ENCODE data around the gene HIGD1A.

Gene HIGD1A

DNA sequence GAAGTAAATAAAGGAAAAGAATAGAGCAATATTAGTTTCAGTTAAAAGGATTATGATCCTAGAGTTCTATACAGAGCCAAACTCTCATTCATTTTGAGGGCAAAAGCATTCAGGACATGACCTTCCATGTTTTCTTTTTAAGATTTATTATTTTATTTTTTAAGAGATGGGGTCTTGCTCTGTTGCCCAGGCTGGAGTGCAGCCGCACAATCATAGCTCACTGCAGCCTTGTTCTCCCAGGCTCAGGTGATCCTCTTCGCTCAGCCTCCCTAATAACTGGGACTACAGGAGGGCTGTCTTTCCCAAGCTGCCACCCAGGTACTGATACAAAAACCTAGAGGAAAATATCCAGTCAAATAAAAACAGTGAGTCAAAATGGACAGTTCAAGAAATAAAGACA, 17.7 kb downstream of the HIGD1A start:
- H3K79me2 ChIP-seq (ENCODE audit: low read length) = no peaks in the 10 kb centered on the region; the same call in 1 of the 2 replicates
- no peak for TF ChIP-seq EZH2phosphoT487 (IDR thresholded peaks at IDR 0.05; ENCODE audit: low read length)
- no peak for TF ChIP-seq EZH2 (optimal IDR thresholded peaks at IDR 0.05; ENCODE audit: low read depth, low read length)
- TF ChIP-seq, protein P1, sequence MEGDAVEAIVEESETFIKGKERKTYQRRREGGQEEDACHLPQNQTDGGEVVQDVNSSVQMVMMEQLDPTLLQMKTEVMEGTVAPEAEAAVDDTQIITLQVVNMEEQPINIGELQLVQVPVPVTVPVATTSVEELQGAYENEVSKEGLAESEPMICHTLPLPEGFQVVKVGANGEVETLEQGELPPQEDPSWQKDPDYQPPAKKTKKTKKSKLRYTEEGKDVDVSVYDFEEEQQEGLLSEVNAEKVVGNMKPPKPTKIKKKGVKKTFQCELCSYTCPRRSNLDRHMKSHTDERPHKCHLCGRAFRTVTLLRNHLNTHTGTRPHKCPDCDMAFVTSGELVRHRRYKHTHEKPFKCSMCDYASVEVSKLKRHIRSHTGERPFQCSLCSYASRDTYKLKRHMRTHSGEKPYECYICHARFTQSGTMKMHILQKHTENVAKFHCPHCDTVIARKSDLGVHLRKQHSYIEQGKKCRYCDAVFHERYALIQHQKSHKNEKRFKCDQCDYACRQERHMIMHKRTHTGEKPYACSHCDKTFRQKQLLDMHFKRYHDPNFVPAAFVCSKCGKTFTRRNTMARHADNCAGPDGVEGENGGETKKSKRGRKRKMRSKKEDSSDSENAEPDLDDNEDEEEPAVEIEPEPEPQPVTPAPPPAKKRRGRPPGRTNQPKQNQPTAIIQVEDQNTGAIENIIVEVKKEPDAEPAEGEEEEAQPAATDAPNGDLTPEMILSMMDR (IDR thresholded peaks at IDR 0.05; ENCODE audit: low read length) = no peak
- no peaks in the 10 kb centered on the region for H3F3A ChIP-seq (ENCODE audit: insufficient read depth, low read length)
- H3K9ac ChIP-seq (ENCODE audit: low read length) = no peak overlapping the region
- no peaks in the 10 kb centered on the region for H3K27me3 ChIP-seq (replicated peaks; ENCODE audit: insufficient read depth, low read length)
- H3K4me2 ChIP-seq (ENCODE audit: low read depth, low read length) = no peak overlapping the region
- no peaks in the 10 kb centered on the region for H3K9me3 ChIP-seq (replicated peaks; ENCODE audit: insufficient read depth, low read length)
- no peak overlapping the region for H3K27ac ChIP-seq (ENCODE audit: low read length)
- no peaks in the 10 kb centered on the region for H3K9me2 ChIP-seq (replicated peaks; ENCODE audit: insufficient read depth, low read length)
- H4K20me1 ChIP-seq (ENCODE audit: insufficient read depth, low read length) = no peaks in the 10 kb centered on the region
- no peaks in the 10 kb centered on the region for H3K4me1 ChIP-seq (ENCODE audit: low read length)
- DNase-seq = no peak
- no peak overlapping the region for H3K4me3 ChIP-seq (ENCODE audit: low read length)
- H2AFZ ChIP-seq (ENCODE audit: low read length) = no peak overlapping the region
- peaks cover 7% of the 10 kb centered on the region; the same call in 1 of the 2 replicates for H3K36me3 ChIP-seq (replicated peaks; ENCODE audit: insufficient read depth, low read length)

DNA sequence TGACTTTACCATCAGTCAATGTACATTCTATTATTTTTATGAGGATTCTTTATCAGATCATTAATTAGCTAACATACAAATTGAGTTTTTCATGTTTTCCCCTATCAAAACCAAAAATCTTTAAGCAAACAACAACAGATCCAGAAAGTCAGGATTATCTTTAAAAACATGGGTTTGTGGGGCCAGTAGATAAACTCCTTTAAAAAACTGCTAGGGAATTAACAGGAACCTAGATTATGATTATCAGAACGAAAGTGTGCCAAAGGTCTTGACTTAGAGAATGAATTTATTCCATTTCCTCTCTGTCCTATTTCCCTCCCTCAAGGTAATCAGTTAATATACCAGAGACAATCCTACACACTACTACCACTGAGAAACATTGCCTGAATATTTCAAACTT, 18.1 kb downstream of the HIGD1A start:
- no peaks in the 10 kb centered on the region for H3K9me3 ChIP-seq (replicated peaks; ENCODE audit: insufficient read depth, low read length)
- H3K36me3 ChIP-seq (replicated peaks; ENCODE audit: insufficient read depth, low read length) = 0 out of 2 replicates have a peak, but pooled peaks cover 4% of the 10 kb centered on the region
- H3F3A ChIP-seq (ENCODE audit: insufficient read depth, low read length) = no peaks in the 10 kb centered on the region
- DNase-seq = no peak
- H3K27ac ChIP-seq (ENCODE audit: low read length) = no peak overlapping the region
- H3K27me3 ChIP-seq (replicated peaks; ENCODE audit: insufficient read depth, low read length) = no peaks in the 10 kb centered on the region
- H4K20me1 ChIP-seq (ENCODE audit: insufficient read depth, low read length) = no peaks in the 10 kb centered on the region
- H3K9ac ChIP-seq (ENCODE audit: low read length) = no peak overlapping the region
- TF ChIP-seq EZH2phosphoT487 (IDR thresholded peaks at IDR 0.05; ENCODE audit: low read length) = no peak
- TF ChIP-seq, protein P1 (IDR thresholded peaks at IDR 0.05; ENCODE audit: low read length) = no peak
- no peak for TF ChIP-seq EZH2 (optimal IDR thresholded peaks at IDR 0.05; ENCODE audit: low read depth, low read length)
- no peaks in the 10 kb centered on the region; the same call in 1 of the 2 replicates for H3K79me2 ChIP-seq (ENCODE audit: low read length)
- no peak overlapping the region for H2AFZ ChIP-seq (ENCODE audit: low read length)
- no peaks in the 10 kb centered on the region for H3K9me2 ChIP-seq (replicated peaks; ENCODE audit: insufficient read depth, low read length)
- H3K4me1 ChIP-seq (ENCODE audit: low read length) = no peaks in the 10 kb centered on the region
- H3K4me3 ChIP-seq (ENCODE audit: low read length) = no peak overlapping the region
- no peak overlapping the region for H3K4me2 ChIP-seq (ENCODE audit: low read depth, low read length)

DNA sequence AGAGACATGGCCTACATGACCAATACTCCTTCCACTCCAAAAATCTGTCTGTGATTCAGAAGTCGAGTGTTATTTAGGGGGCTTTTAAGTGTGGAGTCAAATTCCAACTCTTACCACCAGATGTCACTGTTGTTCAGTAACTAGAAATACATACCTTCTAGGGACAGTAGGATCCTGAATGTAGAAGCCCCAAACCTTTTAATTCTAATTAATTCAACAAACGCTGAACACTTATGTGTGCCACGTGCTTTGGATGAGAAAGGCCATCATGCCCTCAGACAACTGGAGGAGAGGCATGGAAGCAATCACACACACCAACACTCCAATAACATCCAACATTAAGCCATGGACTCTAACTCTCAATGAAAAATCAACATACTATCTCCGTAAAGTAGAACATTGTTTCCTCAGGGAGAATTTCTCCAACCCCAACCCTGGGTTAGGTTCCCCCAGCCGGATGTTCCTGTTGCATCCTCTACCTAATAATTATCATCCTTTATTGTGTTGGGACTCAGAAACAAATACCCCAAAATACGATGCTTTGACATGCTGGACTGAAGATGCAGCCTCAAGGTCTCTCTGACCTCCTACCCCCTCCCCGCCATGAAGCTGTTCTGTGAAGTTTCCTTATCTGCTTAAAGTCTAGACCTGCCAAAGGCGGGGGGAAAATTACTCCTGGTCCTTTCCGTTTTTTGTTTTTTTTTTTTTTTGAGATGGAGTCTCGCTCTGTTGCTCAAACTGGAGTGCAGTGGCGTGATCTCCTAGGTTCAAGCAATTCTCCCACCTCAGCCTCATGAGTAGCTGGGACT, 23.2 kb downstream of the HIGD1A start:
- H3K4me1 ChIP-seq (ENCODE audit: low read length) = no peaks in the 10 kb centered on the region
- no peaks in the 10 kb centered on the region for H4K20me1 ChIP-seq (ENCODE audit: insufficient read depth, low read length)
- peak; percentile 65 for DNase-seq
- no peak overlapping the region for H2AFZ ChIP-seq (ENCODE audit: low read length)
- no peak overlapping the region for H3K9ac ChIP-seq (ENCODE audit: low read length)
- 0 out of 2 replicates have a peak, but pooled peaks cover under 1% of the 10 kb centered on the region for H3K36me3 ChIP-seq (replicated peaks; ENCODE audit: insufficient read depth, low read length)
- H3K9me3 ChIP-seq (replicated peaks; ENCODE audit: insufficient read depth, low read length) = no peaks in the 10 kb centered on the region
- H3F3A ChIP-seq (ENCODE audit: insufficient read depth, low read length) = no peaks in the 10 kb centered on the region
- no peaks in the 10 kb centered on the region for H3K79me2 ChIP-seq (ENCODE audit: low read length)
- H3K4me2 ChIP-seq (ENCODE audit: low read depth, low read length) = no peak overlapping the region
- no peak for TF ChIP-seq EZH2phosphoT487 (IDR thresholded peaks at IDR 0.05; ENCODE audit: low read length)
- TF ChIP-seq, protein P1 (IDR thresholded peaks at IDR 0.05; ENCODE audit: low read length) = peak; percentile 76
- no peaks in the 10 kb centered on the region for H3K9me2 ChIP-seq (replicated peaks; ENCODE audit: insufficient read depth, low read length)
- H3K4me3 ChIP-seq (ENCODE audit: low read length) = no peak overlapping the region
- H3K27me3 ChIP-seq (replicated peaks; ENCODE audit: insufficient read depth, low read length) = no peaks in the 10 kb centered on the region
- H3K27ac ChIP-seq (ENCODE audit: low read length) = no peak overlapping the region

All from MM.1S (cell line).